Measurements from ENCODE around the gene FAM216A. TPM values are rescaled to one million over a fixed set of nuclear protein-coding genes. Genes with fewer than 3 reads are reported as not detected.

Gene FAM216A, protein sequence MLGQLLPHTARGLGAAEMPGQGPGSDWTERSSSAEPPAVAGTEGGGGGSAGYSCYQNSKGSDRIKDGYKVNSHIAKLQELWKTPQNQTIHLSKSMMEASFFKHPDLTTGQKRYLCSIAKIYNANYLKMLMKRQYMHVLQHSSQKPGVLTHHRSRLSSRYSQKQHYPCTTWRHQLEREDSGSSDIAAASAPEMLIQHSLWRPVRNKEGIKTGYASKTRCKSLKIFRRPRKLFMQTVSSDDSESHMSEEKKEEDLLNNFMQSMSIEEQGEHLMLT
- total RNA-seq (2012; rRNA removed) (14.0 and 18.9 TPM in 2 replicates), polyA plus RNA-seq (2012; rRNA removed) (31.1 and 31.4 TPM in 2 replicates), Bru-seq, nascent RNA (percentile 56 among the genes with signal in this experiment), BruChase-seq, experiment 1, labeled RNA remaining after a 6-hour chase (percentile 57 among the genes with signal in this experiment), BruChase-seq, experiment 2, labeled RNA remaining after a 2-hour chase (percentile 44 among the genes with signal in this experiment)
- polyA plus RNA-seq (2012; cell fraction: cytosol; rRNA removed), result 8.7 and 14.4 TPM in 2 replicates
- polyA plus RNA-seq (2012; cell fraction: nucleus; rRNA removed; ENCODE audit: low replicate concordance), result 10.4 and 28.3 TPM in 2 replicates
- long read RNA-seq, transcript FAM216A-201 (7 exons, 1,582 nt), result major isoform, 17 of 36 reads
- long read RNA-seq, partial matches to known transcripts, result 4 of 36 reads
- long read RNA-seq, other reads (novel, unspliced or antisense), result 14 of 36 reads

DNA sequence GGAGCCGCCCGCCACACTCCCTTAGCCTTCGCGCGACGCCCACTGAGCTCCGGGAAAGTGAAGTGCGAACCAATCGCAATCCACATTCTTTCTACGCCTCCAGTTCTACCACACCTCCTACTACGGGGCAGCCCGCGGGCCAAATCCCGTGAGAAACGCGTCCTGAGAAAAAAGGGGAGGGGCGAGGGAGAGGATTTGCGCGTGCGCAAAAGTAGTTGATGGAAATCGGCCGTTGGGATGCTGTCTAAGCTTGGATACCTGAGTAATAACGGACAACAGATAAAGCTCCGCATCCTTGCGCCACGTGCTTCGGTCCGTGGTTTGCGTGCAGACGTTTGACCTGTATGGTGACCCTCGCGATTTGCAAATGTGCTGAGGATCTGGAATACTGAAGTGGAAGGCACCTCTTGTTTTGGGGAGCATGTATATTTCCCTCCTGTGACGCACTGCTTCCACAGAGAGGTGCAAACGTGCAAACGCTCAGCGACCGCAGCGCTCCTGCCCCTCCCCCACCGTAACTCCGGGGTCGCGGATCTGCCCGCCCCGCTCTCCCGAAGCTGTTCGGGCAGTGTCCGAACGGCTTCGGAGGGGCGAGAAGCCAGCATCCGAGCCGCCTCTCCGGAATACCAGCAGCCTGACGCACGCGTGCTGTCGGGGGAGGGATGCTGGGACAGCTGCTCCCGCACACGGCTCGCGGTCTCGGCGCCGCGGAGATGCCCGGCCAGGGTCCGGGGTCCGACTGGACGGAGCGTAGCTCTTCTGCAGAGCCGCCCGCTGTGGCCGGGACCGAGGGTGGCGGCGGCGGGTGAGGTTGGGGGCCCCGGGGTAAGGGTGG is at the start of gene FAM216A, which contains the start of gene GPN3:
Gene FAM216A, plus strand, starts transcription at position 632 of the 835 bp plus-strand sequence. Its CDS starts 31 bp downstream, at position 663.
Gene GPN3, minus strand, starts transcription at position 44 of the 835 bp plus-strand sequence. CDS start 54 bp downstream, outside the sequence.
- Histone ChIP-seq H3K4me2 (ENCODE audit: low read depth, low read length) (peak within 1 kb of the TSS; percentile 93), H3K56ac (ENCODE audit: extremely low read depth, insufficient read depth, low read length) (peak within 1 kb of the TSS; percentile 96), H2BK120ac (ENCODE audit: low read depth, low read length) (peak within 1 kb of the TSS; percentile 81), H3K9ac (ENCODE audit: low read depth, low read length) (peak within 1 kb of the TSS; percentile 86), H4K8ac (ENCODE audit: low read depth in 2 of 2, low read length in 2 of 2) (peak within 1 kb of the TSS; percentile 81 to 95), H3K23ac (ENCODE audit: low read depth, low read length) (peak within 1 kb of the TSS; percentile 96), H2BK5ac (ENCODE audit: low read depth, low read length, poor library complexity, severe bottlenecking) (peak within 1 kb of the TSS; percentile 85), H3K4ac (ENCODE audit: low read depth, low read length) (peak within 1 kb of the TSS; percentile 93), H3K27me3 (ENCODE audit: control insufficient read depth, insufficient read depth, low read length) (no peaks in the 10 kb centered on the region), H3K79me1 (ENCODE audit: low read depth in 1 of 2, low read length in 2 of 2) (peaks cover 11 to 56% of the 10 kb centered on the region in 2 experiments), H4K20me1 (ENCODE audit: insufficient read depth, low read length) (peaks cover 3% of the 10 kb centered on the region), H3K4me3 (ENCODE audit: insufficient read depth, low read depth, low read length) (peak within 1 kb of the TSS; percentile 53), H3K4me1 (ENCODE audit: control insufficient read depth, insufficient read depth, low read length) (peaks cover 3% of the 10 kb centered on the region; the same call in 1 of the 2 replicates), H2AK5ac (ENCODE audit: low read depth, low read length) (peak within 1 kb of the TSS; percentile 33; the same call in 1 of the 2 replicates), H4K5ac (ENCODE audit: low read depth, low read length) (peak within 1 kb of the TSS; percentile 79), H2AFZ (replicated peaks; ENCODE audit: low read length, poor library complexity) (peak within 1 kb of the TSS; percentile 97), H3K14ac (replicated peaks; ENCODE audit: low read depth, low read length) (peak within 1 kb of the TSS; percentile 88), H3K18ac (ENCODE audit: low read depth, low read length) (peak within 1 kb of the TSS; percentile 76), H2BK20ac (ENCODE audit: low read depth, low read length) (peak within 1 kb of the TSS; percentile 33), H3K27ac (ENCODE audit: insufficient read depth, low read length) (peak within 1 kb of the TSS; percentile 86), H4K91ac (ENCODE audit: insufficient read depth, low read depth, low read length) (peak within 1 kb of the TSS; percentile 86), H3K9me1 (ENCODE audit: insufficient read depth, low read length) (no peaks in the 10 kb centered on the region), H3K36me3 (ENCODE audit: control insufficient read depth, insufficient read depth, low read length) (peaks cover 6% of the 10 kb centered on the region), H2AK9ac (replicated peaks; ENCODE audit: low read depth, low read length, poor library complexity) (peak within 1 kb of the TSS; percentile 93), H2BK15ac (ENCODE audit: low read depth, low read length) (peak within 1 kb of the TSS; percentile 84; the same call in 1 of the 3 replicates), H3K9me3 (ENCODE audit: control insufficient read depth, insufficient read depth, low read length) (no peaks in the 10 kb centered on the region)
- no TSS peak for BruUV-seq (replicated peaks)
- ChIA-PET POLR2A (ENCODE audit: unreplicated experiment) (interaction anchor here (0.6 to 1.0 kb wide), 5 partner anchors 11 to 1058 kb away, joined by 3 to 7 read pairs (median 4); partner anchors contain the start of gene ARPC3), CTCF (interaction anchor here (0.5 to 2.7 kb wide), 15 partner anchors 16 to 333 kb away, joined by 3 to 15 read pairs (median 4); partner anchors contain the start of gene ARPC3)
- DNase-seq (peak; percentile 98), ATAC-seq (ENCODE audit: low read depth) (peak; percentile 90)
- intact Hi-C loops (cut with micrococcal nuclease), result loop anchor here (1.0 to 2.0 kb wide), 4 partner anchors 18 to 420 kb away; partner anchors contain the start of gene ARPC3
- dilution Hi-C loops (cut with HindIII; ENCODE audit: low sequenced_read_pairs, unreplicated experiment), result no loop called here
- 1% methylated on average over 30 of the region's 78 CpGs; no CpG with 5 or more reads in 1 of the 2 experiments for WGBS, 2 experiments (ENCODE audit: extremely low coverage in 2 of 2, insufficient read length in 1 of 2)
- in situ Hi-C loops (cut with MboI; ENCODE audit: low sequenced_read_pairs), result no loop called here
- no peak for TF ChIP-seq RAD21 (IDR thresholded peaks at IDR 0.05; ENCODE audit: low read length)
- peak; percentile 83 for TF ChIP-seq POLR2A (IDR thresholded peaks at IDR 0.05; ENCODE audit: low read depth, low read length)
- no peak for TF ChIP-seq RFX5 (IDR thresholded peaks at IDR 0.05; ENCODE audit: low read depth, low read length)
- TF ChIP-seq FOS (IDR thresholded peaks at IDR 0.05; ENCODE audit: low read depth, low read length), result peak; percentile 41; the same call in 1 of the 2 replicates
- no peak for TF ChIP-seq MAFK (IDR thresholded peaks at IDR 0.05; ENCODE audit: low read depth, low read length)
- no peak for TF ChIP-seq CEBPB (IDR thresholded peaks at IDR 0.05; ENCODE audit: low read depth, low read length)
- no peak for TF ChIP-seq NFE2L2 (IDR thresholded peaks at IDR 0.05; ENCODE audit: low read depth, low read length)
- TF ChIP-seq RCOR1 (IDR thresholded peaks at IDR 0.05; ENCODE audit: insufficient replicate concordance, low read length), result no peak
- TF ChIP-seq SMC3 (IDR thresholded peaks at IDR 0.05; ENCODE audit: low read depth, low read length), result no peak
- TF ChIP-seq, protein P1, sequence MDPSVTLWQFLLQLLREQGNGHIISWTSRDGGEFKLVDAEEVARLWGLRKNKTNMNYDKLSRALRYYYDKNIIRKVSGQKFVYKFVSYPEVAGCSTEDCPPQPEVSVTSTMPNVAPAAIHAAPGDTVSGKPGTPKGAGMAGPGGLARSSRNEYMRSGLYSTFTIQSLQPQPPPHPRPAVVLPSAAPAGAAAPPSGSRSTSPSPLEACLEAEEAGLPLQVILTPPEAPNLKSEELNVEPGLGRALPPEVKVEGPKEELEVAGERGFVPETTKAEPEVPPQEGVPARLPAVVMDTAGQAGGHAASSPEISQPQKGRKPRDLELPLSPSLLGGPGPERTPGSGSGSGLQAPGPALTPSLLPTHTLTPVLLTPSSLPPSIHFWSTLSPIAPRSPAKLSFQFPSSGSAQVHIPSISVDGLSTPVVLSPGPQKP (IDR thresholded peaks at IDR 0.05; ENCODE audit: borderline replicate concordance, low read depth, low read length), result no peak
- peak; percentile 95 for TF ChIP-seq MXI1 (IDR thresholded peaks at IDR 0.05; ENCODE audit: borderline replicate concordance, low read depth, low read length)
- peak; percentile 92 for TF ChIP-seq MAZ (IDR thresholded peaks at IDR 0.05; ENCODE audit: borderline replicate concordance, low read depth, low read length)
- TF ChIP-seq BHLHE40 (IDR thresholded peaks at IDR 0.05; ENCODE audit: low read depth, low read length), result peak; percentile 75

Data from IMR-90 (cell line).